Caki2 (cell line): ENCODE results near the gene ELN. TPM values are rescaled to one million over a fixed set of nuclear protein-coding genes. Genes with fewer than 3 reads are reported as not detected.
"Not testable (repeated sequence)": the region's sequence is repeated elsewhere in the genome, so short reads cannot be mapped to it uniquely, and the experiment has no call there.

ENCODE experiments used
- DNase-seq: peaks from one replicate; pipeline ENCODE4 v3.0.0-alpha.2; 2015; ENCODE audit warnings: low read depth
- in situ Hi-C: cut with HindIII; loops from 2 replicates; pipeline ENCODE4 v1.10.0; 2016; ENCODE audit warnings: low sequenced_read_pairs, low pct_unique_long_range_greater_than_20kb, mixed read lengths
- total RNA-seq: library from RNA; depleted of rRNA; stranded (reverse); fragments of >200 nt; shearing (Covaris generic); gene quantifications from 2 replicates; pipeline ENCODE4 v1.2.3, GENCODE V29; 2014; ENCODE audit warnings: low replicate concordance

Gene ELN
- total RNA-seq, 1 experiment from 2014 or later, result 0.27 TPM

DNA sequence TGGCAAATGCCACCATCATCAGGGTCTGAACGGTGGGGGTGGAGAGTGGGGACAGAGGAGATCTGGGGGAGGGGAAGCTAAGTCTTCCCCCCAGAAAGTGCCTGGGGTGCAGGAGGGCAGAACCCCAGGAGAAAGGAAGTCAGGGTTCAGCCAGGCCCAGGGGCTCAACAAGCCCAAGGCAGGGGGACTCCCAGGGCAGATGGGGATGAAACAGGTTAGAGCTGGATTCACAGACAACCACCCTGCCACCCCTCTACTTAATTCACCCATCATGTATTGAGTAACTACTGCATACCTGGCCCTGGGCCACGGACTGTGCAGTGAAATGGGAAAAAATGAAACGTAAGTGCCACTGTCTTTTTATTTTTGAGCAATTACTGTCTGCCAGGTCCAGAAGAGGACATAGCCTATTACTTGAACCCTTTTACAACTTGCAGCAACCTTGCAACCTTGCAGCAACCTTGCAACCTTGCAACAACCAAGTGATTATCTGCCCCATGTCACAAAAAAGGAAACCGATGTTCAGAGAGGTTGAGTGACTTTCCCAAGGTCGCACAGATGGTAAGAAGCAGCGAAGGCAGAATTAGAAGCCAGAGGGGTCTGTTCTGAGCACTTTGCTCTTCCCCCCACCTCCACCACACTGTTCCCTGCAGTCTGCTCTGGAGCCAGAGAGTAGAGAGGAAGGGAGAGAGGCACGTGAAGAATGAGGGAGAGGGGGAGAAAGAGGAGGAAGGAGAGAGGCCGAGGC is 4.8 kb downstream of the ELN start:
- in situ Hi-C loops, result no loop called here
- DNase-seq, result no peak

- in situ Hi-C loops, result no loop called here
- DNase-seq, result no peak
Measured at GRCh38 chr7:74033372-74034311, 5.7 kb downstream of the ELN start.

- DNase-seq, result no peak
Measured at GRCh38 chr7:74037609-74038008, 9.6 kb downstream of the ELN start.

DNA sequence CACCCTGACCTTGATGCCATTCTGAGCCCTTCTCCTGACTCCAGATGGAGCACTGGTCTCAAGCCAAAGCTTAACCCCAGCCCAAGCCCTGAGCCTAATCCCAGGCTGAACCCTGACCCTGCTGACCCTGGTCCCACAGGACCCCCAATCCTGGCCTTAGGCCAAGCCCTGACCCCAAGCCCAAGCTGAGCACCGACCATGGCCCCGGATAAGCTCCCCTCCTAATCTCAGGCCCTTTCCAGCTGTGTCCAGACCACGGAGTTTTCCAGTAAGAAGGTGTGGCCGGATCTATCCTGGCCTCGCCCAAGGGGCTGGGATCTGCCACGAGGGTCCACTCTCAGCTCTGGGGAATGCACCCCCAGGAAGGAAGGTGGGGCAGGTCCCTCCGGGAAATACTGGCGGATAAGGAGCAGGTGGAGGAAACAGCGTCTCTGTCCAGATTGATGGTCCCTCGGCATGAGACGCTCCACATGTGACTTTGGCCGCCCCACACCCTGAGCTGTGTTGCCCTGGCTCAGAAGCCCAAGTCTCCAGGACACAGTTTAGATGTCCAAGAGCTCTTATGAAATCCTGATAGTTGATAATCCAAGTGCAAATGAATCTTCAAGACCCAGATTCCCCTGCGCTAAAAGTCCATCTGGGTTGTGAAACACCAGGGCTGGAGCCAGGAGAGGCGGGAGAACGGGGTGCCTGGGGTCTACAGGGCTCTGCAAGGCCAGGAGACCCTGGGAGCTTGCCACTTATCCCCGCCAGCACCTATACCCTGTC is 10.4 kb downstream of the ELN start:
- in situ Hi-C loops, result no loop called here
- DNase-seq, result no peak

More at GRCh38 chr7:74037609-74038008, 9.6 kb downstream of the ELN start:
- in situ Hi-C loops, result no loop called here

GRCh38 chr7:74039337-74039736 is 11.4 kb downstream of the ELN start:
- no peak for DNase-seq
- in situ Hi-C loops, result no loop called here

- in situ Hi-C loops, result no loop called here
- DNase-seq, result no peak
Measured at GRCh38 chr7:74040101-74040790, 12.3 kb downstream of the ELN start.

DNA sequence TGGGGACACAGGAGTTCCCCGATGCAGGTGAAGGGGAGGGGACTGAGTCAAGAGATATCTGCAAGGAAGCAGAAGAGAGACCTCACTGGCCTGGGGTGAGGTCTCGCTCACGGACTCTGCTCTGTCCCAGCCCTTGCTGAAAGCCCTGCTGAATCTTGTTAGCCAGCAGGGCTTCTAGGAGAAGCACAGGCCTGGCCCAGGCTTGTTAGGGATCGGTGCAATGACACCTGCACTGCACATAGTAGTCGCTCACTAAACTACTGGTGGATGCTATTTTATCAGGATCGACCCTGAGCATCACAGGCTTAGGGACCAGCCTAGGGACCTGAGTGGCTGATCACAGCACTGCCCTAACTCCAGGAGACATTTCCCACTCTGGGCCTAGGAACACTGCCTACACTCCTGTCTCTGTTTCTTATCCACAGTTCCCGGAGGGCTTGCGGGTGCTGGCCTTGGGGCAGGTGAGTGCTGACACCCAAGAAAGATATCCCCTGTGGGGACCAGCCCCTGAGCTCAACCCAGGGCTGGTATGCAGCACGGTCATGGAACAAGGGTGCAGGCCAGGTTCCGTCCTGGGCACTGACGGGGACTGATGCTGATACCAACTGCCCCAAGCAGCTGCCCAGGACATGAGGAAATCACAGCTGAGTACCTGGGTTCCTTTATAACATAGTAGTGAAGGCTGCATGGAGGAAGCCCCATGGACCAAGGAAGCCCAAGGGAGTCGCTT is 13.0 kb downstream of the ELN start:
- in situ Hi-C loops, result no loop called here
- DNase-seq, result no peak

- in situ Hi-C loops, result no loop called here
- no peak for DNase-seq
Measured at GRCh38 chr7:74042746-74043522, 15.0 kb downstream of the ELN start.

DNA sequence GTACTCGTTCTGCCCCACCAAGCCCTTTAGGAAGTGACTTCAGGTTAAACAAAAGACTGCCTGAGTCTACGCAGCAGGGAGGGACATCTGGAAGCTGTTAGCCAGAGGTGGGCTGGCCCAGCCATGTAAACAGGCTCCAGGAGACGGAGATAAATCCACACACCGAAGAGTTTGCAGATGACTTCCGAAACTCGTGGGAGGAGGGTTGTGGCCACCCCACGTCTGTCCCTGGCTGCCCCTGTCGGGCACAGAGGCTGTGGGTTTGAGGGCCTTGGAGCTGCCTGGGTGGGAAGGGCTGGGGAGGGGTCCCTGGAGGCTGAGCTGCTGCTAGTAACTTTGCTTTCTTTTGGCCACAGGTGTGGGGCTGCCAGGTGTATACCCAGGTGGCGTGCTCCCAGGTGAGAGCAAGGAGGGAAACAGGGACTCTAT is 15.6 kb downstream of the ELN start:
- DNase-seq, result no peak
- in situ Hi-C loops, result no loop called here

DNA sequence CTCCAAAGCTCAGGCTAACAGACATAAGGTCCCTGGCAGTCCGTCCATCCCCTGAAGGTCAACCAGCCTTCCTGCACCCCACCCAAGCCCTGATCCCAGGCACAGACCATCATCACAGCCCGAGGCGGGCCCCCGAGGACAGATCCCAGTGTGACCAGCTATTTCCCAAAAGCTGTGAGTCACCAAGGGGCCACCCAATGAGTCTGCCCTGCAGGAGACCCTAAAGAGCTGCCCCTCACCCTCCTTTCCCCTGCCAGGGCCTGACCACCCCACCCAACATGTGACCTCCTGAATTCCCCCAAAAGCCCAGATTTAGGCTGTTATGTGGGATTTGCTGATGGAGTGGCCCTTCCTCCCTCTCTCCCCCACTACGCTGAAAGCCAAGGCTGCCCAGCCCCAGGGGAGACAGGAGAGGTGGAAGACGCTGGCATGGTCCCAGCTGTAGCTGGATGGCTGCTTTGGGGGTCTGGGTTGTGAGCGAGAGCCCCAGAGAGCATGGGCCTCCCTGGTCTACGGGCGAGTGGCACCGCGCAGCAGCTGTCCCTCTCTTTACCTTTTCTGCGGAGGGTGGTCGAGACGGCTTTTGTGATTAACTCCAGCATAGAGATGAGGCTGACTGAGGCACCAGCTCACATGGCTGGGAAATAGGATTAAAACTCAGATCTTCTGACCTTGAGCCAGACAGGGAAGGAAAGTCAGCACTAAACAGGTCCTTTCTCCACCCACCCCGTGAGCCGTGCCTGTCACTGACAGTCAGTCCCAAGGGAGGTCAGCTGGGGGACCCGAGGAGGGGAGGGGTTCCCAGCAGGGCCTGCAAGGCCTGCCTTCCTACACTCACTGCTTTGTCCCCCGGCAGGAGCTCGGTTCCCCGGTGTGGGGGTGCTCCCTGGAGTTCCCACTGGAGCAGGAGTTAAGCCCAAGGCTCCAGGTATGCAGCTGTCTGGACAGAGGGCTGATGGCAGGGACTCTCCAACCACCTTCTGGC is 16.7 kb downstream of the ELN start:
- DNase-seq, result no peak
- in situ Hi-C loops, result no loop called here

DNA sequence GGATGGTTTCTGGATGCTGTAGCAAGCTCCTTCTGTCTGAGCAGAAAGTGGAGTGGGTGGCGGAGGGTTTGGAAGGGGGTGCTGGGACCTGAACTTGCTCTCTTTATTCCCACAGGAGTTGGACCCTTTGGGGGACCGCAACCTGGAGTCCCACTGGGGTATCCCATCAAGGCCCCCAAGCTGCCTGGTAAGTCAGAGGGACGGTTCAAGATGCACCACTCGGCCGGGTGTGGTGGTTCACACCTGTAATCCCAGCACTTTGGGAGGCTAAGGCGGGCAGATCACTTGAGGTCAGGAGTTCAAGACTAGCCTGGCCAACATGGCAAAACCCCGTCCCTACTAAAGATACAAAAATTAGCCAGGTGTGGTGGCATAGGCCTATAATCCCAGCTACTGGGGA is 18.6 kb downstream of the ELN start:
- DNase-seq, in situ Hi-C loops: not testable (repeated sequence)

DNA sequence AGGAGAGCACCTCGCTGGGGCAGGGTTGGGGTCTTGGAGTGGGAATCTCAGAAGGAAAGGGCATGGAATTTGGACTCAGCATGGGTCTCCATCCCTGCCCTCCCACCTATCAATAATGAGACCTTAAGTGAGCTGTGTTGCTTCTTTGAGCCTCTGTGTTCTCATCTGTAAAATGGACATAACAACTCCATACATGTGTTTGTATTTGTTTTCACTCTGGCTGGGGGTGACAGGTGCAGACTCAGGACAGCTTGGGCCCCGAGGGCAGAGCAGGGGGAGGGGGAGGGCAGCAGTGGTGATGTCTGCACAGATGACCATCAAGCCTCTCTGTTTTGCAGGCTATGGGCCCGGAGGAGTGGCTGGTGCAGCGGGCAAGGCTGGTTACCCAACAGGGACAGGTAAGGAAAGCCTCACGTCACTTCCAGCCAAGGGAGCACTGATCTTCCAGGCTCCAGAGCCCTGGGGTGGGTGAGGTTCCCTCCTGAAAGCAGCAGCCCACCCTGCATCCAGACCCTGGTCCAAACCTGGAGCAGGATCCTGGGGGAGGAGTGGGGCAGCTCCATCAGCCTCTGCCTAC is 19.9 kb downstream of the ELN start:
- no peak for DNase-seq
- in situ Hi-C loops, result no loop called here

- no peak for DNase-seq
- in situ Hi-C loops, result no loop called here
Measured at GRCh38 chr7:74048999-74049599, 21.1 kb downstream of the ELN start.

DNA sequence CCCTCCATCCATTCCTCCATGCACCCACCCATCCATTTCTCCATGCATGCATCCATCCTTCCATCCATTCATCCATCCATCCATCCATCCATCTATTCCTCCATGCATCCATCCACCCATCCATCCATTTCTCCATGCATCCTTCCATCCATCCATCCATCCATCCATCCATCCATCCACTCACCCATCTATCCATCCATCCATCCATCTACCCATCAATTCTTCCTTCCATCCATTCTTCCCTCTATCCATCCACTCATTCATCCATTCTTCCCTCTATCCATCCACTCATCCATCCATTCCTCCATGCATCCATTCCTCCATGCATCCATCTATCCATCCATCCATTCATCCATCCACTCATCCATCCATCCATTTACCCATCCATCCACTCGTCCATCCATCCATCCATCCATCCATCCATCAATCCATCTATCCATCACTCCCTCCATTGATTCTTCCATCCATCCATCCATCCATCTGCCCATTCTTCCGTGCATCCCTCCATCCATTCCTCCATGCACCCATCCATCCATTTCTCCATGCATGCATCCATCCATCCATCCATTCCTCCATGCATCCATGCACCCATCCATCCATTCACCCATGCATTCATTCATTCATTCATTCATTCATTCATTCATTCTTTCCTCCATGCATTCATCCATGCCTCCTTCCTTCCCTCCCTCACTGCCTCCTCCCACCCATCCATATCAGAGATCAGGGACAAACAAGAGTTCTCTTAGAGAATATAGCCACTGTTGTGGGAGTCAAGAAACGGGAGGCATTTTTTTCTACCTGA is 22.2 kb downstream of the ELN start:
- in situ Hi-C loops, result no loop called here
- DNase-seq, result no peak
